Ovary (tissue), 9 donors: ENCODE results near the gene CAPZA3. TPM values are rescaled to one million over a fixed set of nuclear protein-coding genes. Genes with fewer than 3 reads are reported as not detected.

ENCODE experiments used
- DNase-seq, 5 donors: peaks; one replicate each; pipeline ENCODE4 v3.0.0-alpha.2; 2019 to 2020
- H3K27ac ChIP-seq, 2 donors: fragments of 200-600 bp; one replicate each; pipeline versions ENCODE4 v1.5.1 to v1.8.0; 2019 to 2022
- H3K27me3 ChIP-seq: fragments of 200-600 bp; one replicate; pipeline ENCODE4 v1.8.0; 2022
- H3K36me3 ChIP-seq: fragments of 200-600 bp; sonication (generic); one replicate; pipeline ENCODE4 v1.5.1; 2019
- H3K4me1 ChIP-seq: one replicate; pipeline ENCODE4 v1.8.1; 2013; ENCODE audit warnings: mild to moderate bottlenecking, moderate library complexity; ENCODE audit not compliant: insufficient read depth
- H3K4me3 ChIP-seq: fragments of 200-600 bp; sonication (generic); one replicate; pipeline ENCODE4 v1.5.1; 2017
- H3K9me3 ChIP-seq, 2 donors: fragments of 200-600 bp in 1 of 2; sonication (generic) in 1 of 2; one replicate each; pipeline versions ENCODE4 v1.5.1 to v1.8.1; 2013 to 2019; ENCODE audit warnings: mild to moderate bottlenecking in 1 of 2, moderate library complexity in 1 of 2
- EP300 ChIP-seq: sonication (generic); formaldehyde crosslinking; IDR thresholded peaks from one replicate; pipeline ENCODE4 v1.6.1; 2017; ENCODE audit warnings: antibody characterized with exemption
- POLR2A ChIP-seq: fragments of 450-650 bp; IDR thresholded peaks from one replicate; pipeline ENCODE4 v1.6.1; 2017; ENCODE audit warnings: antibody characterized with exemption, mild to moderate bottlenecking, moderate library complexity
- WGBS, 3 donors: extraction: QIAGEN DNeasy Blood & Tissue Kit in 1 of 3; methylation state at CpG; one replicate each; pipeline versions ENCODE4 v1.1.5 to v1.1.7; 2013 to 2017; 5-methylcytosine and 5-hydroxymethylcytosine counted together
- intact Hi-C, 4 donors: fragments of 100-400 bp; cut with DNase I; formaldehyde crosslinking; loops; one replicate each; pipeline versions ENCODE4 v1.11.0 to v1.15.1; 2022 to 2023
- polyA plus RNA-seq, 2 donors: library from polyadenylated mRNA; stranded (reverse); fragments of 200-250 nt in 1 of 2; fragments of 350-450 nt in 1 of 2; fragmentation: Illumina TruSeq in 1 of 2; extraction: RNeasy Lipid Tissue Mini Kit (QIAGEN cat#74804) in 1 of 2; gene quantifications; one replicate each; pipeline ENCODE4 v1.2.3, GENCODE V29; 2013 to 2014
- total RNA-seq, 7 donors: library from RNA; depleted of rRNA in 2 of 7; stranded (reverse); fragments of >200 nt in 2 of 7; fragmentation: NEBNext Ultra II Directional in 3 of 7; extraction: Animal tissue kit (Norgen Biotek cat#: 25700) in 3 of 7; gene quantifications; one replicate each; pipeline versions ENCODE4 v1.1.0 to v1.2.4, GENCODE V29; 2016 to 2023
- TF ChIP-seq, protein P1 (sequence below), 3 donors: fragments of 450-650 bp in 2 of 3; fragments of 200-600 bp in 1 of 3; IDR thresholded peaks; one replicate each; pipeline versions ENCODE4 v1.5.1 to v1.8.0; 2016 to 2022; ENCODE audit warnings: antibody characterized with exemption in 3 of 3, mild to moderate bottlenecking in 1 of 3
- donor health status: DM: no; HTN: no; CAD: no; lungs with moderate emphysema.
- donor health status: DM: no; HTN: no; CAD: no.
- donor health status: Bipolar disorder and iron deficiency.
- donor health status: DM: yes; HTN: yes; CAD: no.
- donor health status: DM: no; HTN: no; CAD: no.
- donor health status: DM: yes; HTN: yes; CAD: no.

The CAPZA3 gene
- total and polyA plus RNA-seq, 9 donors = not detected

DNA sequence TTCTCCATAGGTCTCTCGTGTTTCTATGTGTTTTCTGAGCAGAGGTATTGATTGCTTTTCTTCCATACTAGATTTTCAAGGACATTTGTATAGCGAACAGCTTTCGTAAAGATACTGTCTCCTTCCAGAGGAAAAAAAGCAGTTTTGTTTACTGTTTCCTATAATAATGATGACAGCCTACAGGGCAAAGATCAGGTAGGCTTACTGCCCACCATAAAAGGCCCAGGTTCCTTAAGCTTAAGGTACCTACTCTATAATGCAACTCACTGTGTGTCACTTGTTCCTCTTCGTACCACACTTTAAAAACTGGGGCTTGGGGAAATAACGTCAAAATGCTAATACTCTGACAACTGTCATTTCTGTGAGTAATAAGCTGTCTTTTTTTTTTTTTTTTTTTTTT, 6.8 kb upstream of the CAPZA3 start:
- Histone ChIP-seq H3K36me3 (no peaks in the 10 kb centered on the region), H3K4me1 (no peaks in the 10 kb centered on the region), H3K27ac (no peak overlapping the region), H3K27me3 (no peaks in the 10 kb centered on the region), H3K9me3 (no peaks in the 10 kb centered on the region), H3K4me3 (no peak overlapping the region)
- DNase-seq = no peak
- intact Hi-C loops = no loop called here
- 79 to 83% (median 79%) methylated on average over 5 of the region's 5 CpGs for WGBS, 3 donors
- TF ChIP-seq EP300 (no peak), POLR2A (no peak)
- TF ChIP-seq, protein P1, sequence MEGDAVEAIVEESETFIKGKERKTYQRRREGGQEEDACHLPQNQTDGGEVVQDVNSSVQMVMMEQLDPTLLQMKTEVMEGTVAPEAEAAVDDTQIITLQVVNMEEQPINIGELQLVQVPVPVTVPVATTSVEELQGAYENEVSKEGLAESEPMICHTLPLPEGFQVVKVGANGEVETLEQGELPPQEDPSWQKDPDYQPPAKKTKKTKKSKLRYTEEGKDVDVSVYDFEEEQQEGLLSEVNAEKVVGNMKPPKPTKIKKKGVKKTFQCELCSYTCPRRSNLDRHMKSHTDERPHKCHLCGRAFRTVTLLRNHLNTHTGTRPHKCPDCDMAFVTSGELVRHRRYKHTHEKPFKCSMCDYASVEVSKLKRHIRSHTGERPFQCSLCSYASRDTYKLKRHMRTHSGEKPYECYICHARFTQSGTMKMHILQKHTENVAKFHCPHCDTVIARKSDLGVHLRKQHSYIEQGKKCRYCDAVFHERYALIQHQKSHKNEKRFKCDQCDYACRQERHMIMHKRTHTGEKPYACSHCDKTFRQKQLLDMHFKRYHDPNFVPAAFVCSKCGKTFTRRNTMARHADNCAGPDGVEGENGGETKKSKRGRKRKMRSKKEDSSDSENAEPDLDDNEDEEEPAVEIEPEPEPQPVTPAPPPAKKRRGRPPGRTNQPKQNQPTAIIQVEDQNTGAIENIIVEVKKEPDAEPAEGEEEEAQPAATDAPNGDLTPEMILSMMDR (IDR thresholded peaks at IDR 0.05) = no peak

DNA sequence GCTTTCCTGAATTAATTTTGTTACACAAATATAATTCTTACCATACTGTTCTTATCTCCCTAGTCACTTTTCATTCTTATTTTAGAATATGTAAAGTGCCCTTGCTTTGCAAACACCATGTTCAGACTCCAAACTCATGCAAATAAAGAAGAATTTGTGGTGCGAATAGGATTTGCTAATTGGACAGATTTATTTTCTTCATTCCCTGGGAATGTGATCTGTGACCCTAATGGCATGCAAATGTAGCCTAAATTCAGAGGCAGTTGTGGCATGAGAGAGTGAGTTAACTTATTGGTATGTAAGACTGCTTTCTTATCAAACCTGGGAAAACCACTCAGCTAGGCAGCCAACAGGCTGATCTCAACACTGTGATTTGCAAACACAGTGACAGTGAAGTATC, 10.0 kb downstream of the CAPZA3 start:
- no peaks in the 10 kb centered on the region for H3K27me3 ChIP-seq
- no peak for DNase-seq
- H3K27ac ChIP-seq = no peak overlapping the region
- no peak overlapping the region for H3K4me3 ChIP-seq
- TF ChIP-seq EP300 (no peak), POLR2A (no peak)
- TF ChIP-seq, protein P1 (IDR thresholded peaks at IDR 0.05) = no peak
- H3K9me3 ChIP-seq = no peaks in the 10 kb centered on the region
- peaks cover 9% of the 10 kb centered on the region for H3K4me1 ChIP-seq
- no peaks in the 10 kb centered on the region for H3K36me3 ChIP-seq
- intact Hi-C loops = no loop called here
- WGBS, 3 donors = 6 to 8% (median 7%) methylated on average over 1 of the region's 1 CpG

DNA sequence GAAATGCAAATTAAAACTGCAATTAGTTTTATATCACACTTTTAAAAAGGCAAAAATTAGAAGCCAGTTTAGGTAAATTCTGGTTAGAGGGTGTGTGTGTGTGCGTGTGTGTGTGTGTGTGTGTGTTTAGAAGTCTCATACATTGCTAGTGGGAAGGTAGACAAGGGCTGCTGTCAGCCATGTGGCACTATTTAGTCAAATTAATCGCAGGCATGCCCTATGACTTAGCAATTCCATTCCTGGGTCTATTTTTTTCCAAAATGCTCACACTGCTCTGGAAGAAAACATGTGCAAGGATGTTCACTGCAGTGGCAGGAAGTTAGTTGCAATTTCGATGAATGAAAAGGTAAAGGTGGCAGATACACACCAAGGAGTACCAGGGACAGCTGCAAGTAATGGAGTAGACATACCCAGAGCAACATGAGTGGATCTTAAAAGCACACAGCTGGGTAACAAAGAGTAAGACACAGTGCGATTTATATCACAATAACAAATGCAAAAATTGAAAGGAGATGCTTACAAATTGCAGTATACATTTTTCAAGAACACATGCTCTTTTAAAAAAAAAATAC, 11.6 kb downstream of the CAPZA3 start:
- WGBS, 3 donors = 79 to 84% (median 80%) methylated on average over 4 of the region's 4 CpGs
- no peak for TF ChIP-seq POLR2A
- no peak for TF ChIP-seq EP300
- TF ChIP-seq, protein P1 (IDR thresholded peaks at IDR 0.05) = no peak
- no peaks in the 10 kb centered on the region for H3K36me3 ChIP-seq
- H3K4me1 ChIP-seq = peaks cover 13% of the 10 kb centered on the region
- no peak overlapping the region for H3K4me3 ChIP-seq
- DNase-seq = no peak
- no peaks in the 10 kb centered on the region for H3K9me3 ChIP-seq
- H3K27ac ChIP-seq = no peak overlapping the region
- no peaks in the 10 kb centered on the region for H3K27me3 ChIP-seq
- intact Hi-C loops = no loop called here

DNA sequence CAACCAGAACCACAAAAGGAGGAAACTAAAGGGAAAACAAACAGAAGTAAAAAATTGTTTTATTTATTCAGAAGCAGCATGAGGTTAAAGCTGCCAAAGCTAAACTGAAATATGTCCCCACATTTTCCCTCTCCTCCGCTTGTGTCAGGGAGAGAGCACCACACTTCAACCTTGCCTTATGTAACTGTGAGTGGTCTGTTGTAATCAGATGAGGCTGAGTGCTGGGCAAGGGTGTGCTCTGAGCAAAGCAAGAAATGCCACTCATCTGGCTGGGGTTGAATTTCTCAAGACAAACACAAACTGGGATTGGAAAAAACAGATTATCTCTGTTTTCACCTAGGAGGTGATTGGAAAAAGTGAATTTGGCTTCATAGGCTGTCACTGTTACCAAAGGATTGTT, 12.2 kb downstream of the CAPZA3 start:
- DNase-seq = no peak
- Histone ChIP-seq H3K4me3 (no peak overlapping the region), H3K27ac (no peak overlapping the region), H3K27me3 (no peaks in the 10 kb centered on the region), H3K9me3 (no peaks in the 10 kb centered on the region), H3K4me1 (peaks cover 13% of the 10 kb centered on the region), H3K36me3 (no peaks in the 10 kb centered on the region)
- no peak for TF ChIP-seq POLR2A
- TF ChIP-seq, protein P1 (IDR thresholded peaks at IDR 0.05) = no peak
- TF ChIP-seq EP300 = no peak
- intact Hi-C loops = no loop called here
- 69 to 90% (median 79%) methylated on average over 1 of the region's 1 CpG for WGBS, 3 donors
